Measurements from ENCODE around the gene SF3A2.
A peak's percentile ranks its signal among the peaks of the same experiment; 100 is the strongest.

GRCh38 chr19:2231621-2232221, 4.9 kb upstream of the SF3A2 start:
- peak; percentile 35; the same call in 1 of the 2 replicates for TF ChIP-seq CTCF (conservative IDR thresholded peaks at IDR 0.05; ENCODE audit: low read length)
- no peak for TF ChIP-seq EZH2phosphoT487 (IDR thresholded peaks at IDR 0.05; ENCODE audit: borderline replicate concordance)
